ENCODE results near the gene WIPF3. TPM values are rescaled to one million over a fixed set of nuclear protein-coding genes. Genes with fewer than 3 reads are reported as not detected.

WIPF3 gene
- total RNA-seq, 1 donor from 2014 or later: 1.5 TPM

DNA sequence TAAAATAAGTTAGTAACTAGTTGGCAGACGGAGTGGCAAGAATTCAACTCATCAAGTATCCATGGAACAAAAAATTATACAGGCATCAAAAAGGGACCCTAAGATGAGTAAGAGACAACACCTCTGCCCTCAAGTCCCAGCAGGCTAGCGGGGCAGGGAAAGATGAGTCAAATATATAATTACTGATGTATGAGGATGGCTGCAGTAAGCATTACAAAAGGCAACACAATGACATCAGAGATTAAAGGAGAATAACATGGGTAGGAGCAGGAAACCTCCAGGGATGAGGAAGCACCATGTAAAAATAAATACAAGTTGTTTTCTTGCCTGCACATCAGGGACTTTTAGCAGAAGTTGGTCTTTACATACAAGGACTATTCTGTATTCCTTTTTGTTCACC lies 133.9 kb downstream of the WIPF3 start:
- Mint-ChIP-seq H3K27me3 (ENCODE audit: unreplicated experiment) (no peaks in the 10 kb centered on the region), H3K27ac (ENCODE audit: unreplicated experiment) (no peak overlapping the region), H3K9me3 (ENCODE audit: unreplicated experiment) (no peaks in the 10 kb centered on the region), H3K4me3 (ENCODE audit: unreplicated experiment) (no peak overlapping the region), H3K4me1 (ENCODE audit: unreplicated experiment) (no peaks in the 10 kb centered on the region), H3K36me3 (ENCODE audit: low read depth, unreplicated experiment) (peaks cover 69% of the 10 kb centered on the region)
- DNase-seq (ENCODE audit: low spot score): no peak
- no peak for TF ChIP-seq CTCF (IDR thresholded peaks at IDR 0.05; ENCODE audit: unreplicated experiment)

DNA sequence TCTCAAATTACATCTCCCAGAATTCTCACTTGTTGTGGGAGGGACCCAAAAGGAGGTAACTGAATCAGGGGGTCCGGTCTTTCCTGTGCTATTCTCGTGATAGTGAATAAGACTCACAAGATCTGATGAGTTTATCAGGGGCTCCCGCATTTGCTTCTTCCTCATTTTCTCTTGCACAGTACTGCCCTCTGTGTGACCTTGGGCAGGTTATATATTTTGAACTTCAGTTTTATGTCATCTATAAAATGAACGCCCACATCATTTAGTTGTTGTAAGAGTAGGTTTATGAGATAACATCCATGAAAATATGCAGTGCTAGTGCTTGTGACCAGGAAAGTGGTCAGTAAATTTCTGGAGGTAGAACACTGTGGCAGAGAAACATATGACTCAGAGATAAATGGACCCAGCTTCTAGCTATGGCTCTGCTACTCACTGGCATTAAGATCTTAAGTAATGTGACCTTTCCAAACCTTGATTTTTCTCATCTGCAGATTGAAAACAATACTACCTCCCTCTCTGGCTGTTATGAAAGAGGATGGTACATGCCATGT lies 139.0 kb downstream of the WIPF3 start:
- no peak for DNase-seq (ENCODE audit: low spot score)

DNA sequence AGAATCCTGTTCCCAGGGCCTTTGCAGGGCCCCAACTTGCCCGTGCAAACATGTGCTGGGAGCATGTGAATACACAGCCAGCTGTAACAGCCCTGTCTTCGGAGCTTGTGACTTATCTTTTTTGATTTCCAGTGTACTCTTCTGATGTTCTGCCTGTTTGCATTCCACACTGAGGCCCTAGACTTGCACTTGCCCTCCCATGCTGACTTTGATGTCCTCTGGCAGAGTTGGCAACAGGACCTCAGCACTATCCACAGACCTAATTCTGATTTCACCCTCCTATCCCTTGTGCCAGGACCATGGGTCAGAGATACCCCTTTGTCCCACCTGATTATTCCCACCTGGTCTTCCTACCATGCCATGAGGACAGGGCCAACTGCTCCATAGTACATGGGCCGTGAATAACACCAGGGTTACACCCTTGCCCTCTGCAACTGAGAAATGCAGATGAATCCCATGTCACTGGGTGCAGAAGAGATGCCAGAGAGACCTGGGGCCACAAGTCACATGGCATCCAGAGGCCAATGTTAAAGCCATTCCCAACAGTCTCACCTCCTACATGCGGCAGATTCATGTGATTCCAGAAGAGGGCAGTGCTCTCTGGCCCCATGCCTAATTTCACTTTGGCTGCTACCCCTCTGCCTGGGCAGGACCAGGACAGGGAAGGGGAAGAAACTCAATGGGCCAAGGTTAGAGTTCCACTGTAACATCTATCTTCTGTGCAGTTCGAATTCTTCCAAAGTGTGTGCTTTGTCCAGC lies 140.3 kb downstream of the WIPF3 start:
- Mint-ChIP-seq H3K4me1 (ENCODE audit: unreplicated experiment) (no peaks in the 10 kb centered on the region), H3K27me3 (ENCODE audit: unreplicated experiment) (peaks cover 2% of the 10 kb centered on the region), H3K9me3 (ENCODE audit: unreplicated experiment) (no peaks in the 10 kb centered on the region), H3K36me3 (ENCODE audit: low read depth, unreplicated experiment) (peaks cover 44% of the 10 kb centered on the region), H3K27ac (ENCODE audit: unreplicated experiment) (no peak overlapping the region), H3K4me3 (ENCODE audit: unreplicated experiment) (no peak overlapping the region)
- DNase-seq (ENCODE audit: low spot score): peak; percentile 31
- TF ChIP-seq CTCF (IDR thresholded peaks at IDR 0.05; ENCODE audit: unreplicated experiment): peak; percentile 23

More for the DNA sequence above, 139.0 kb downstream of the WIPF3 start:
- Mint-ChIP-seq H3K4me1 (ENCODE audit: unreplicated experiment) (no peaks in the 10 kb centered on the region), H3K4me3 (ENCODE audit: unreplicated experiment) (peak overlapping the region; percentile 42), H3K36me3 (ENCODE audit: low read depth, unreplicated experiment) (peaks cover 40% of the 10 kb centered on the region), H3K9me3 (ENCODE audit: unreplicated experiment) (no peaks in the 10 kb centered on the region), H3K27ac (ENCODE audit: unreplicated experiment) (no peak overlapping the region), H3K27me3 (ENCODE audit: unreplicated experiment) (peaks cover 2% of the 10 kb centered on the region)
- no peak for TF ChIP-seq CTCF (IDR thresholded peaks at IDR 0.05; ENCODE audit: unreplicated experiment)

- DNase-seq (ENCODE audit: low spot score): no peak
- no peak for TF ChIP-seq CTCF (IDR thresholded peaks at IDR 0.05; ENCODE audit: unreplicated experiment)
- Mint-ChIP-seq H3K36me3 (ENCODE audit: low read depth, unreplicated experiment) (peaks cover 49% of the 10 kb centered on the region), H3K27me3 (ENCODE audit: unreplicated experiment) (peaks cover 2% of the 10 kb centered on the region), H3K27ac (ENCODE audit: unreplicated experiment) (no peak overlapping the region), H3K4me1 (ENCODE audit: unreplicated experiment) (no peaks in the 10 kb centered on the region), H3K4me3 (ENCODE audit: unreplicated experiment) (no peak overlapping the region), H3K9me3 (ENCODE audit: unreplicated experiment) (no peaks in the 10 kb centered on the region)
Observed at GRCh38 chr7:29948587-29948986, 142.3 kb downstream of the WIPF3 start.

DNA sequence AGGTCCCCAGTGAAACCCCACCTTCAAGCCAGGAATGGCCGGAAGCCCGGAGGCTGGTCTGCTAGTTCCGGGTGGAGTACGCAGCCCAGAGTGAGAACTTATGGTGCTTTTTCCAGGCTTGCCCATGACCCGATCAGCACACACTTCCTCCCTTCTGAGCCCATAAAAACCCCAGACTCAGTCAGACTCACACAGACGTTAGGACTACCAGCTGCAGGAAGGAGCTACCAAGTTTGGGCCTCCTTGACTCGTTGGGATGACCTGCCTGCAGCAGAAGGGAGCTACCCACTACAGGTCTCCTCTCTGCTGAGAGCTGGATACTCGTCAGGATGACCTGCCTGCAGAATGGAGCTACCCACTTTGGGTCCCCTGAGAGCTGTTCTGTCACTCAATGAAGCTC lies 144.2 kb downstream of the WIPF3 start:
- DNase-seq (ENCODE audit: low spot score): no peak
- Mint-ChIP-seq H3K4me3 (ENCODE audit: unreplicated experiment) (no peak overlapping the region), H3K9me3 (ENCODE audit: unreplicated experiment) (no peaks in the 10 kb centered on the region), H3K27ac (ENCODE audit: unreplicated experiment) (no peak overlapping the region), H3K4me1 (ENCODE audit: unreplicated experiment) (peaks cover 2% of the 10 kb centered on the region), H3K27me3 (ENCODE audit: unreplicated experiment) (peaks cover 2% of the 10 kb centered on the region), H3K36me3 (ENCODE audit: low read depth, unreplicated experiment) (peaks cover 40% of the 10 kb centered on the region)
- no peak for TF ChIP-seq CTCF (IDR thresholded peaks at IDR 0.05; ENCODE audit: unreplicated experiment)
